ENCODE data around the gene NOP14. TPM values are rescaled to one million over a fixed set of nuclear protein-coding genes. Genes with fewer than 3 reads are reported as not detected.

Gene NOP14
- total RNA-seq, 2 experiments from 2014 or later, result 21.8 TPM

DNA sequence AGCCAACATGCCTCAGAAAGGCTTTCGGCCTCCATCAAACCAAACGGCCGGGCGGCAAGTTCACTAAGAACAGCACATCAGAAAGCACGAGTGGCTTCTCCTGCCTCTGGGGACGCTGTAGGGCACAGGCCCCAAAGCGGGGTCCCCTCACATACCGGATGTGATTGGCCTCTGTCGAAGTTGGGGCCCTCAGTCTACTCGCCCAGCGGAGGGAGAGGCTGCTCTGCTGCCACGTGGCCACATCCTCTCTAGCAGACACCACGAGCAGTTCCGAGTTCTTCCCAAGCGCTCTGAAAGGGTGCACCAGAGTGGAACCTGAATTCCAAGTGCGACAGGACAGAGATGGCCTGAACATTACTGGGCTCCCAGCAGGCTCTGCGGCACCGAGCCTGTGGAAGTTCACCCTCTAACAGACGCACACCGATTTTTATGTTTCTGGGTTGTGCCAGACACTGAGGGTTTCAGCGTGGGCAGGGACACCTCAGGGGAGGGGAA, 21.1 kb downstream of the NOP14 start:
- Histone ChIP-seq H3K27me3 (ENCODE audit: control insufficient read depth in 1 of 2, insufficient read depth in 2 of 2, low read length in 2 of 2) (no peaks in the 10 kb centered on the region), H3K36me3 (ENCODE audit: insufficient read depth, low read length) (peaks cover 86% of the 10 kb centered on the region), H3K4me3 (ENCODE audit: low read length) (no peak overlapping the region), H3K9me3 (ENCODE audit: control insufficient read depth in 1 of 2, insufficient read depth in 1 of 2, low read length in 2 of 2) (no peaks in the 10 kb centered on the region), H3K27ac (ENCODE audit: low read depth in 1 of 2, low read length in 2 of 2) (no peak overlapping the region), H3K4me1 (ENCODE audit: insufficient read depth, low read length) (peaks cover 41% of the 10 kb centered on the region)
- intact Hi-C loops (cut with DNase I, micrococcal nuclease), result no loop called here
- peaks cover 3% of the 10 kb centered on the region for H3K4me1 Mint-ChIP-seq (ENCODE audit: low read depth)
- CTCF ChIA-PET, result no interaction called here
- H3K4me3 Mint-ChIP-seq, result no peak overlapping the region
- DNase-seq, result peak in 1 of 14 experiments; percentile 49
- no peaks in the 10 kb centered on the region for H3K27me3 Mint-ChIP-seq
- H3K36me3 Mint-ChIP-seq (ENCODE audit: low read depth), result peaks cover 94% of the 10 kb centered on the region
- POLR2A ChIA-PET, result no interaction called here
- no peaks in the 10 kb centered on the region for H3K9me3 Mint-ChIP-seq
- ATAC-seq (ENCODE audit: poor library complexity), result peak; percentile 24
- TF ChIP-seq, protein P1, sequence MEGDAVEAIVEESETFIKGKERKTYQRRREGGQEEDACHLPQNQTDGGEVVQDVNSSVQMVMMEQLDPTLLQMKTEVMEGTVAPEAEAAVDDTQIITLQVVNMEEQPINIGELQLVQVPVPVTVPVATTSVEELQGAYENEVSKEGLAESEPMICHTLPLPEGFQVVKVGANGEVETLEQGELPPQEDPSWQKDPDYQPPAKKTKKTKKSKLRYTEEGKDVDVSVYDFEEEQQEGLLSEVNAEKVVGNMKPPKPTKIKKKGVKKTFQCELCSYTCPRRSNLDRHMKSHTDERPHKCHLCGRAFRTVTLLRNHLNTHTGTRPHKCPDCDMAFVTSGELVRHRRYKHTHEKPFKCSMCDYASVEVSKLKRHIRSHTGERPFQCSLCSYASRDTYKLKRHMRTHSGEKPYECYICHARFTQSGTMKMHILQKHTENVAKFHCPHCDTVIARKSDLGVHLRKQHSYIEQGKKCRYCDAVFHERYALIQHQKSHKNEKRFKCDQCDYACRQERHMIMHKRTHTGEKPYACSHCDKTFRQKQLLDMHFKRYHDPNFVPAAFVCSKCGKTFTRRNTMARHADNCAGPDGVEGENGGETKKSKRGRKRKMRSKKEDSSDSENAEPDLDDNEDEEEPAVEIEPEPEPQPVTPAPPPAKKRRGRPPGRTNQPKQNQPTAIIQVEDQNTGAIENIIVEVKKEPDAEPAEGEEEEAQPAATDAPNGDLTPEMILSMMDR (IDR thresholded peaks at IDR 0.05), result no peak
- H3K27ac Mint-ChIP-seq, result peak overlapping the region; percentile 79

DNA sequence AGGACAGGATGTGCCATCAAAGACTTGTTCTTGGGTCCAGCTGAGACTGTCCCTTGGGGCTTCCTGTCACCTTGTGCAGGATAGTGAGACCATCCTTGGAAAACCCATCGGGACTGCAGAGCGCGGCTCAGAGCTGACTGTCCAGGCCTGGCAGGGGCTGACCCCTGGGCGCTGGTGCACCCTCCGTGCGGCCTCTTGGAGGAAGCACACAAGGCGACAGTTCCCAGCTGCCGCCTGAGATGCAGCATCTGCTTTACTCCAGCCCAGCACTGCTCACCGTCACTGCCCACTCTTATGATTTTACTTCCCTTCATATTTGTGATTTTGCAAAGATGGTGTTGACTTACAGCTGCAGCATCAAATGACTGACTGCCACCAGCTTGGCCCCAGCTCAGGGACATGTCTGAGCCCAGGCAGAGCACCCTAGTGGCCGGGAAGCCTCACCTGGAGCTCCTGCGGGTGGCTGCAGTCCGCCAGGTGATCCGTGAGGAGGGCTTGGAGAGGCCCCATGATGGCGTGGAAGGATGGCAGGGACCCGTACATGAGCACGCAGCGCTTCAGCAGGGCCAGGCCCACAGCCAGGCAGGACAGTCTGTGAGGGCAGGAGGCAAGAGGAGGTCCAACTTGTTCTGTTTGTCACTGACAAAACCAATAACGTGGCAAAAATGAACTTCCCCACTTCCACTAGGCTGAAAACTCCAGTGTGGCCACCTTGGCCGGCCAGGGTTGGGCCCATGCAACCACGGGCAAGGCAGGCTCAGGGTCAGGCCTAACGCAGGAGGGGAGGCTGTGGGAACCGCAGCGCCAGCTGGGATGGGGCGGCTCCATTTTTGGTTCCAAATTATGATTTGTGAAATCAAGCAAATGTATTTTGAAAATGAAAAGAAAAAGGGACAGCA, 21.8 kb downstream of the NOP14 start:
- Histone ChIP-seq H3K4me1 (ENCODE audit: insufficient read depth, low read length) (peaks cover 48% of the 10 kb centered on the region), H3K36me3 (ENCODE audit: insufficient read depth, low read length) (peaks cover 79% of the 10 kb centered on the region), H3K9me3 (ENCODE audit: control insufficient read depth in 1 of 2, insufficient read depth in 1 of 2, low read length in 2 of 2) (no peaks in the 10 kb centered on the region), H3K27ac (ENCODE audit: low read depth in 1 of 2, low read length in 2 of 2) (no peak overlapping the region), H3K27me3 (ENCODE audit: control insufficient read depth in 1 of 2, insufficient read depth in 2 of 2, low read length in 2 of 2) (no peaks in the 10 kb centered on the region), H3K4me3 (ENCODE audit: low read length) (no peak overlapping the region)
- ChIA-PET CTCF (no interaction called here), POLR2A (no interaction called here)
- H3K4me1 Mint-ChIP-seq (ENCODE audit: low read depth), result peaks cover 10% of the 10 kb centered on the region
- no peak overlapping the region for H3K27ac Mint-ChIP-seq
- TF ChIP-seq, protein P1 (IDR thresholded peaks at IDR 0.05), result no peak
- no peaks in the 10 kb centered on the region for H3K27me3 Mint-ChIP-seq
- intact Hi-C loops (cut with DNase I, micrococcal nuclease), result no loop called here
- H3K4me3 Mint-ChIP-seq, result no peak overlapping the region
- H3K9me3 Mint-ChIP-seq, result no peaks in the 10 kb centered on the region
- peak in 1 of 14 experiments; percentile 17 for DNase-seq
- ATAC-seq (ENCODE audit: poor library complexity), result no peak
- H3K36me3 Mint-ChIP-seq (ENCODE audit: low read depth), result peaks cover 94% of the 10 kb centered on the region

DNA sequence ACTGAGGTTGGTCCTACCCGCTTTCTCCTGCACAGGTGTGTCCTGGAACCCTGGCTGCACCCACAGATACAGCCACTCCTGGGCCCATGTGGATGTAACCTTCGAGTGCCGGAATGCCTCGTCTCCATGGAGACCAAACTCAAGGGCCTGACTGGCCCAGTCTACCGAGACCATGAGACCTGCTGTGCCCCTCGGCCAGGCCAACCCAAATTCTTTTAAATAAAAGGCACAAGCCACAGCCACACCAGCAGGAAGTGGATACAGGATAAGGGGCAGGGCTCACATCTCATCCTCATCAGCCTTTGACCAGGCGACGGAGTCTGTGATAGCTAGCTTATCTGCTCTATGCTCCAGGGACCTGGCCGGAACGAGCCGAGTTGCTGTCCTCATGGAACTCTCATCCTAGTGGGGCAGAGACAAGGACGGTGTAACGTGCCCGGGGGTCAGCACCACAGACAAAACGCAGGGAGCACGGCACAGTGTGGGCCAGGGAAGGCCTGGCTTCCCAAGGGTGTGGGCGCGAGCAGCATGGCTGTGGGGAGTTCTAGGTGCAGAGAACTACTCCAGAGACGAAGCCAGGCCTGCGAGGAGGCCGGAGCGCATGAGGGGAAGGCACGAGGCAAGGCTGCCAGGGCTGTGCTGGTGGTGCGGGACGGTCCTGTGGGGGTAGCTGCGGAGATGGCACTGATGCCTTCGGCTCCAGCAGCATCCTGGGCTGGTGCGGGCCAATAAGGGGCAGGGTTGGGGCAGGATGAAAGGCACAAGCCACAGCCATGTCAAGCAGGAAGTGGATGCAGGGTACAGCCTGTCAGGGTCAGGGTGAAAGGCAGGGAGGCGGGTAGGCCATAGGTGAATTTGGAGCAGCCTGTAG, 22.7 kb downstream of the NOP14 start:
- peaks cover 19% of the 10 kb centered on the region for H3K4me1 Mint-ChIP-seq (ENCODE audit: low read depth)
- POLR2A ChIA-PET, result no interaction called here
- no peak for ATAC-seq (ENCODE audit: poor library complexity)
- intact Hi-C loops (cut with DNase I, micrococcal nuclease), result no loop called here
- no peaks in the 10 kb centered on the region for H3K27me3 ChIP-seq (ENCODE audit: control insufficient read depth in 1 of 2, insufficient read depth in 2 of 2, low read length in 2 of 2)
- no peaks in the 10 kb centered on the region for H3K9me3 Mint-ChIP-seq
- CTCF ChIA-PET, result no interaction called here
- H3K4me1 ChIP-seq (ENCODE audit: insufficient read depth, low read length), result peaks cover 57% of the 10 kb centered on the region
- H3K27me3 Mint-ChIP-seq, result no peaks in the 10 kb centered on the region
- H3K4me3 ChIP-seq (ENCODE audit: low read length), result no peak overlapping the region
- peaks cover 72% of the 10 kb centered on the region for H3K36me3 ChIP-seq (ENCODE audit: insufficient read depth, low read length)
- H3K36me3 Mint-ChIP-seq (ENCODE audit: low read depth), result peaks cover 94% of the 10 kb centered on the region
- H3K4me3 Mint-ChIP-seq, result no peak overlapping the region
- H3K27ac ChIP-seq (ENCODE audit: low read depth in 1 of 2, low read length in 2 of 2), result no peak overlapping the region
- TF ChIP-seq, protein P1 (IDR thresholded peaks at IDR 0.05), result no peak
- H3K9me3 ChIP-seq (ENCODE audit: control insufficient read depth in 1 of 2, insufficient read depth in 1 of 2, low read length in 2 of 2), result no peaks in the 10 kb centered on the region
- no peak overlapping the region for H3K27ac Mint-ChIP-seq
- peak in 1 of 14 experiments; percentile 13 for DNase-seq

Measured in CD4-positive, alpha-beta T cell (primary cell).